Measurements from ENCODE around the gene TBX1. TPM values are rescaled to one million over a fixed set of nuclear protein-coding genes. Genes with fewer than 3 reads are reported as not detected.

The TBX1 gene
- total and polyA plus RNA-seq, 10 of the 15 experiments (the other 5 are each of a cell fraction or from before 2014, with no cell fraction given) = not detected

- no peaks in the 10 kb centered on the region for H3K4me1 ChIP-seq (ENCODE audit: control insufficient read depth, insufficient read depth, low read length)
- no peak for TF ChIP-seq STAT3 (IDR thresholded peaks at IDR 0.05; ENCODE audit: low read depth, low read length)
- TF ChIP-seq ZBED1 (IDR thresholded peaks at IDR 0.05; ENCODE audit: borderline replicate concordance) = no peak
- TF ChIP-seq RUNX3 (IDR thresholded peaks at IDR 0.05; ENCODE audit: low read length) = no peak
- TF ChIP-seq CEBPB (IDR thresholded peaks at IDR 0.05; ENCODE audit: borderline replicate concordance in 1 of 2, low read depth in 2 of 2, low read length in 2 of 2) = no peak
- no peak for TF ChIP-seq BRCA1 (IDR thresholded peaks at IDR 0.05; ENCODE audit: low read depth, low read length)
- no peak for TF ChIP-seq CHD2 (IDR thresholded peaks at IDR 0.05; ENCODE audit: borderline replicate concordance, low read depth, low read length)
- TF ChIP-seq CREB1 (IDR thresholded peaks at IDR 0.05; ENCODE audit: low read depth) = no peak
- no peak for TF ChIP-seq WRNIP1 (IDR thresholded peaks at IDR 0.05; ENCODE audit: borderline replicate concordance, low read depth, low read length)
- no peak for TF ChIP-seq SMARCA5 (IDR thresholded peaks at IDR 0.05)
- TF ChIP-seq POU2F2 (IDR thresholded peaks at IDR 0.05; ENCODE audit: borderline replicate concordance, low read depth, low read length) = no peak
- TF ChIP-seq ZNF592 (IDR thresholded peaks at IDR 0.05) = no peak
- no peak for TF ChIP-seq PBX3 (IDR thresholded peaks at IDR 0.05; ENCODE audit: insufficient replicate concordance, low read depth, low read length)
- no peak for TF ChIP-seq MYB (IDR thresholded peaks at IDR 0.05; ENCODE audit: borderline replicate concordance, low read depth, low read length)
- TF ChIP-seq SREBF2 (IDR thresholded peaks at IDR 0.05; ENCODE audit: low read length) = no peak
- intact Hi-C loops (cut with micrococcal nuclease; ENCODE audit: unreplicated experiment) = no loop called here
- BruUV-seq (replicated peaks) = no TSS peak
- no peaks in the 10 kb centered on the region for H4K20me1 ChIP-seq (ENCODE audit: control insufficient read depth, insufficient read depth)
- ChIA-PET SMC1A (ENCODE audit: uncharacterized antibody, unreplicated experiment) (no interaction called here), RAD21 (ENCODE audit: unreplicated experiment) (no interaction called here), CTCF (interaction anchor here (5.7 kb wide), 1 partner anchor 184 kb away, joined by 94 read pairs; no protein-coding TSS in a partner anchor), POLR2A (no interaction called here)
- H3K4me2 ChIP-seq (ENCODE audit: control insufficient read depth, insufficient read depth) = no peak overlapping the region
- WGBS (ENCODE audit: insufficient coverage, insufficient replicate concordance, low lambda C conversion rate, missing lambda C conversion rate) = 5% methylated on average over 6 of the region's 6 CpGs
- in situ Hi-C loops (cut with MboI) = no loop called here
- no peaks in the 10 kb centered on the region for H3K9me3 ChIP-seq (replicated peaks; ENCODE audit: control insufficient read depth, insufficient read depth, low read length)
- no peaks in the 10 kb centered on the region for H3K79me2 ChIP-seq (ENCODE audit: control insufficient read depth, insufficient read depth, low read length)
- no peak overlapping the region for H3K4me3 ChIP-seq
- no peak overlapping the region for H3K27ac ChIP-seq (ENCODE audit: control insufficient read depth, insufficient read depth)
- DNase-seq (ENCODE audit: low read depth, low spot score) = no peak
- no peak overlapping the region for H3K9ac ChIP-seq (ENCODE audit: control insufficient read depth, insufficient read depth, low read length)
- no peak for ATAC-seq
- H2AFZ ChIP-seq (ENCODE audit: control insufficient read depth, low read depth, low read length) = no peak overlapping the region
- H3K36me3 ChIP-seq (ENCODE audit: control insufficient read depth in 2 of 2, insufficient read depth in 2 of 2, low read length in 1 of 2) = no peaks in the 10 kb centered on the region
- H3K27me3 ChIP-seq (replicated peaks in 1 of 2; ENCODE audit: control insufficient read depth in 2 of 2, insufficient read depth in 2 of 2, low read length in 1 of 2) = peaks cover 0 to 2% of the 10 kb centered on the region in 2 experiments; a peak in 2 of 4 replicates
- no peak for FAIRE-seq
Observed at GRCh38 chr22:19728271-19728670, 32.3 kb upstream of the TBX1 start.
